Activated naive CD8-positive, alpha-beta T cell treated with anti-CD3 and anti-CD28 coated beads, Interleukin-2, amount 10 ng/mL, durations not matched to agents 7 days and 5 days (primary cell): Measurements from ENCODE around the gene ANXA5. TPM values are rescaled to one million over a fixed set of nuclear protein-coding genes. Genes with fewer than 3 reads are reported as not detected.
"Not testable (repeated sequence)": the region's sequence is repeated elsewhere in the genome, so short reads cannot be mapped to it uniquely, and the experiment has no call there.

Experiments
- ATAC-seq: fragments of 150-1000 bp; cut with Tn5 transposase; one replicate; pipeline ENCODE4 v1.10.0; 2021; ENCODE audit warnings: low read depth, moderate library complexity
- POLR2A ChIA-PET: fragments of 350-600 bp; sonication (Branson Sonifier 250); formaldehyde crosslinking; loops from one replicate; lab custom pipeline; 2021; ENCODE audit warnings: antibody characterized with exemption; lab: Charles Lee
- DNase-seq: peaks from one replicate; pipeline ENCODE4 v3.0.0; 2021
- H3K27ac Mint-ChIP-seq: one replicate; pipeline ENCODE4 v1.8.0; 2022; ENCODE audit warnings: mild to moderate bottlenecking, mixed read lengths
- H3K27me3 Mint-ChIP-seq: one replicate; pipeline ENCODE4 v1.8.0; 2022; ENCODE audit warnings: mild to moderate bottlenecking, moderate library complexity, mixed read lengths
- H3K36me3 Mint-ChIP-seq: one replicate; pipeline ENCODE4 v1.8.0; 2021; ENCODE audit warnings: mild to moderate bottlenecking, mixed read lengths
- H3K4me1 Mint-ChIP-seq: one replicate; pipeline ENCODE4 v1.8.0; 2021; ENCODE audit warnings: mixed read lengths
- H3K4me3 Mint-ChIP-seq: one replicate; pipeline ENCODE4 v1.8.0; 2022; ENCODE audit warnings: mild to moderate bottlenecking, moderate library complexity, mixed read lengths
- H3K9me3 Mint-ChIP-seq: one replicate; pipeline ENCODE4 v1.8.0; 2021; ENCODE audit warnings: mixed read lengths
- total RNA-seq, 2 experiments: library from RNA; stranded (reverse); gene quantifications; one replicate each; pipeline ENCODE4 v1.2.3, GENCODE V29; 2021

Gene ANXA5
- total RNA-seq, 2 experiments from 2014 or later, result 104 to 111 TPM

- ATAC-seq (no peak), DNase-seq (no peak)
- no peak overlapping the region for H3K27ac Mint-ChIP-seq
- H3K27me3 Mint-ChIP-seq, result no peaks in the 10 kb centered on the region
- peaks cover 6% of the 10 kb centered on the region for H3K4me1 Mint-ChIP-seq
- H3K36me3 Mint-ChIP-seq, result peaks cover 10% of the 10 kb centered on the region
- no peak overlapping the region for H3K4me3 Mint-ChIP-seq
- POLR2A ChIA-PET, result no interaction called here
- no peaks in the 10 kb centered on the region for H3K9me3 Mint-ChIP-seq
These were observed 34.6 kb downstream of the ANXA5 start for GRCh38 chr4:121662225-121662624.

GRCh38 chr4:121660175-121660933, 36.4 kb downstream of the ANXA5 start:
- DNase-seq, POLR2A ChIA-PET, H3K9me3 Mint-ChIP-seq, ATAC-seq, H3K27me3 Mint-ChIP-seq, H3K4me3 Mint-ChIP-seq, H3K27ac Mint-ChIP-seq, H3K36me3 Mint-ChIP-seq, H3K4me1 Mint-ChIP-seq: not testable (repeated sequence)

- H3K9me3 Mint-ChIP-seq, result no peaks in the 10 kb centered on the region
- ATAC-seq, result no peak
- peaks cover 6% of the 10 kb centered on the region for H3K4me1 Mint-ChIP-seq
These were observed 38.7 kb downstream of the ANXA5 start for GRCh38 chr4:121658125-121658524.

GRCh38 chr4:121656269-121656641, 40.5 kb downstream of the ANXA5 start:
- Mint-ChIP-seq H3K27ac (no peak overlapping the region), H3K4me1 (peaks cover 6% of the 10 kb centered on the region), H3K9me3 (no peaks in the 10 kb centered on the region), H3K36me3 (no peaks in the 10 kb centered on the region), H3K27me3 (peaks cover 5% of the 10 kb centered on the region), H3K4me3 (no peak overlapping the region)
- POLR2A ChIA-PET, result no interaction called here
- ATAC-seq (no peak), DNase-seq (no peak)

More at GRCh38 chr4:121658125-121658524, 38.7 kb downstream of the ANXA5 start:
- Mint-ChIP-seq H3K36me3 (peaks cover 3% of the 10 kb centered on the region), H3K27me3 (peaks cover 5% of the 10 kb centered on the region), H3K27ac (no peak overlapping the region), H3K4me3 (no peak overlapping the region)
- DNase-seq, result no peak
- POLR2A ChIA-PET, result no interaction called here

- POLR2A ChIA-PET, result no interaction called here
These were observed 41.2 kb downstream of the ANXA5 start for GRCh38 chr4:121655320-121656268.

GRCh38 chr4:121654738-121655137, 42.0 kb downstream of the ANXA5 start:
- ATAC-seq, result no peak
- H3K27ac Mint-ChIP-seq, result no peak overlapping the region
- POLR2A ChIA-PET, result no interaction called here
- no peaks in the 10 kb centered on the region for H3K9me3 Mint-ChIP-seq
- DNase-seq, result no peak
- no peaks in the 10 kb centered on the region for H3K36me3 Mint-ChIP-seq
- H3K27me3 Mint-ChIP-seq, result peaks cover 5% of the 10 kb centered on the region
- H3K4me1 Mint-ChIP-seq, result peaks cover 2% of the 10 kb centered on the region
- no peak overlapping the region for H3K4me3 Mint-ChIP-seq

More at GRCh38 chr4:121655320-121656268, 41.2 kb downstream of the ANXA5 start:
- peaks cover 4% of the 10 kb centered on the region for H3K4me1 Mint-ChIP-seq
- H3K27ac Mint-ChIP-seq, result no peak overlapping the region
- no peaks in the 10 kb centered on the region for H3K36me3 Mint-ChIP-seq
- H3K4me3 Mint-ChIP-seq, result no peak overlapping the region
- no peaks in the 10 kb centered on the region for H3K9me3 Mint-ChIP-seq
- peaks cover 5% of the 10 kb centered on the region for H3K27me3 Mint-ChIP-seq
- DNase-seq (no peak), ATAC-seq (no peak)

GRCh38 chr4:121653986-121654385, 42.8 kb downstream of the ANXA5 start:
- H3K27me3 Mint-ChIP-seq, result peaks cover 10% of the 10 kb centered on the region
- H3K36me3 Mint-ChIP-seq, result no peaks in the 10 kb centered on the region
- POLR2A ChIA-PET, result no interaction called here
- H3K27ac Mint-ChIP-seq, result no peak overlapping the region
- ATAC-seq (no peak), DNase-seq (no peak)
- peaks cover 2% of the 10 kb centered on the region for H3K4me1 Mint-ChIP-seq
- H3K4me3 Mint-ChIP-seq, result no peak overlapping the region
- no peaks in the 10 kb centered on the region for H3K9me3 Mint-ChIP-seq

- Mint-ChIP-seq H3K9me3 (no peaks in the 10 kb centered on the region), H3K4me1 (peaks cover 1% of the 10 kb centered on the region), H3K4me3 (no peak overlapping the region), H3K27ac (no peak overlapping the region), H3K27me3 (peaks cover 16% of the 10 kb centered on the region), H3K36me3 (no peaks in the 10 kb centered on the region)
- DNase-seq (no peak), ATAC-seq (no peak)
- POLR2A ChIA-PET, result no interaction called here
These were observed 43.6 kb downstream of the ANXA5 start for GRCh38 chr4:121653214-121653613.

- Mint-ChIP-seq H3K4me3 (no peak overlapping the region), H3K27me3 (peaks cover 21% of the 10 kb centered on the region), H3K36me3 (no peaks in the 10 kb centered on the region), H3K4me1 (no peaks in the 10 kb centered on the region), H3K27ac (no peak overlapping the region), H3K9me3 (no peaks in the 10 kb centered on the region)
- DNase-seq (no peak), ATAC-seq (no peak)
- POLR2A ChIA-PET, result no interaction called here
These were observed 45.2 kb downstream of the ANXA5 start for GRCh38 chr4:121651597-121651996.

- Mint-ChIP-seq H3K9me3 (no peaks in the 10 kb centered on the region), H3K4me1 (no peaks in the 10 kb centered on the region), H3K27ac (no peak overlapping the region), H3K36me3 (no peaks in the 10 kb centered on the region), H3K27me3 (peaks cover 25% of the 10 kb centered on the region), H3K4me3 (no peak overlapping the region)
- no peak for DNase-seq
- POLR2A ChIA-PET, result no interaction called here
- ATAC-seq, result no peak
These were observed 46.0 kb downstream of the ANXA5 start for GRCh38 chr4:121650741-121651140.

- H3K4me3 Mint-ChIP-seq, result no peak overlapping the region
- no peaks in the 10 kb centered on the region for H3K9me3 Mint-ChIP-seq
- peaks cover 28% of the 10 kb centered on the region for H3K27me3 Mint-ChIP-seq
- ATAC-seq (no peak), DNase-seq (no peak)
- H3K36me3 Mint-ChIP-seq, result no peaks in the 10 kb centered on the region
- POLR2A ChIA-PET, result no interaction called here
- H3K27ac Mint-ChIP-seq, result no peak overlapping the region
- no peaks in the 10 kb centered on the region for H3K4me1 Mint-ChIP-seq
These were observed 48.3 kb downstream of the ANXA5 start for GRCh38 chr4:121648516-121648915.

GRCh38 chr4:121642876-121643585, 53.7 kb downstream of the ANXA5 start:
- H3K27ac Mint-ChIP-seq, result no peak overlapping the region
- H3K36me3 Mint-ChIP-seq, result no peaks in the 10 kb centered on the region
- no peak for DNase-seq
- H3K27me3 Mint-ChIP-seq, result peaks cover 22% of the 10 kb centered on the region
- POLR2A ChIA-PET, result no interaction called here
- H3K9me3 Mint-ChIP-seq, result no peaks in the 10 kb centered on the region
- ATAC-seq, result no peak
- H3K4me3 Mint-ChIP-seq, result no peak overlapping the region
- H3K4me1 Mint-ChIP-seq, result no peaks in the 10 kb centered on the region

- POLR2A ChIA-PET, result no interaction called here
- no peak for ATAC-seq
- DNase-seq, result no peak
- H3K27ac Mint-ChIP-seq, result no peak overlapping the region
- no peaks in the 10 kb centered on the region for H3K36me3 Mint-ChIP-seq
- no peak overlapping the region for H3K4me3 Mint-ChIP-seq
- H3K4me1 Mint-ChIP-seq, result no peaks in the 10 kb centered on the region
- no peaks in the 10 kb centered on the region for H3K9me3 Mint-ChIP-seq
- H3K27me3 Mint-ChIP-seq, result peaks cover 20% of the 10 kb centered on the region
These were observed 54.5 kb downstream of the ANXA5 start for GRCh38 chr4:121642292-121642691.
